ENCODE measurements around the gene TRAPPC12. TPM values are rescaled to one million over a fixed set of nuclear protein-coding genes. Genes with fewer than 3 reads are reported as not detected.

TRAPPC12 gene
- total RNA-seq, 1 donor from 2014 or later = 98.7 TPM

GRCh38 chr2:3418766-3419404, 39.4 kb downstream of the TRAPPC12 start:
- H3K9me3 Mint-ChIP-seq = no peaks in the 10 kb centered on the region
- no peaks in the 10 kb centered on the region for H3K27me3 Mint-ChIP-seq
- no peak overlapping the region for H3K27ac Mint-ChIP-seq
- no peak for DNase-seq (ENCODE audit: extremely low spot score, unreplicated experiment)
- H3K4me3 Mint-ChIP-seq = no peak overlapping the region
- H3K36me3 Mint-ChIP-seq = peaks cover 22% of the 10 kb centered on the region
- no peak for TF ChIP-seq CTCF (conservative IDR thresholded peaks at IDR 0.05)
- no peaks in the 10 kb centered on the region for H3K4me1 Mint-ChIP-seq (ENCODE audit: unreplicated experiment)

- Mint-ChIP-seq H3K27me3 (no peaks in the 10 kb centered on the region), H3K27ac (no peak overlapping the region), H3K4me3 (no peak overlapping the region), H3K36me3 (peaks cover 20% of the 10 kb centered on the region), H3K9me3 (no peaks in the 10 kb centered on the region), H3K4me1 (ENCODE audit: unreplicated experiment) (no peaks in the 10 kb centered on the region)
- no peak for DNase-seq (ENCODE audit: extremely low spot score, unreplicated experiment)
- no peak for TF ChIP-seq CTCF (conservative IDR thresholded peaks at IDR 0.05)
These were observed 40.7 kb downstream of the TRAPPC12 start for GRCh38 chr2:3420076-3420768.

GRCh38 chr2:3420769-3421397, 41.4 kb downstream of the TRAPPC12 start:
- no peak for TF ChIP-seq CTCF (conservative IDR thresholded peaks at IDR 0.05)
- Mint-ChIP-seq H3K36me3 (peaks cover 20% of the 10 kb centered on the region), H3K27ac (peak overlapping the region; percentile 70), H3K27me3 (no peaks in the 10 kb centered on the region), H3K9me3 (no peaks in the 10 kb centered on the region), H3K4me1 (ENCODE audit: unreplicated experiment) (no peaks in the 10 kb centered on the region), H3K4me3 (no peak overlapping the region)
- no peak for DNase-seq (ENCODE audit: extremely low spot score, unreplicated experiment)

GRCh38 chr2:3421580-3421979, 42.1 kb downstream of the TRAPPC12 start:
- Mint-ChIP-seq H3K36me3 (peaks cover 20% of the 10 kb centered on the region), H3K27me3 (no peaks in the 10 kb centered on the region), H3K4me3 (no peak overlapping the region), H3K4me1 (ENCODE audit: unreplicated experiment) (no peaks in the 10 kb centered on the region), H3K9me3 (no peaks in the 10 kb centered on the region), H3K27ac (no peak overlapping the region)
- DNase-seq (ENCODE audit: extremely low spot score, unreplicated experiment) = no peak
- no peak for TF ChIP-seq CTCF (conservative IDR thresholded peaks at IDR 0.05)

- no peak for TF ChIP-seq CTCF (conservative IDR thresholded peaks at IDR 0.05)
- no peaks in the 10 kb centered on the region for H3K4me1 Mint-ChIP-seq (ENCODE audit: unreplicated experiment)
- no peak for DNase-seq (ENCODE audit: extremely low spot score, unreplicated experiment)
- no peaks in the 10 kb centered on the region for H3K27me3 Mint-ChIP-seq
- H3K36me3 Mint-ChIP-seq = peaks cover 26% of the 10 kb centered on the region
- H3K27ac Mint-ChIP-seq = no peak overlapping the region
- no peak overlapping the region for H3K4me3 Mint-ChIP-seq
- H3K9me3 Mint-ChIP-seq = no peaks in the 10 kb centered on the region
These were observed 42.8 kb downstream of the TRAPPC12 start for GRCh38 chr2:3422161-3422779.

Data from type B pancreatic cell (in vitro differentiated cells).